ENCODE measurements around the gene ATG5. TPM values are rescaled to one million over a fixed set of nuclear protein-coding genes. Genes with fewer than 3 reads are reported as not detected.

Gene ATG5
- total RNA-seq, 2 donors from 2014 or later, result 28.4 to 30.1 TPM

DNA sequence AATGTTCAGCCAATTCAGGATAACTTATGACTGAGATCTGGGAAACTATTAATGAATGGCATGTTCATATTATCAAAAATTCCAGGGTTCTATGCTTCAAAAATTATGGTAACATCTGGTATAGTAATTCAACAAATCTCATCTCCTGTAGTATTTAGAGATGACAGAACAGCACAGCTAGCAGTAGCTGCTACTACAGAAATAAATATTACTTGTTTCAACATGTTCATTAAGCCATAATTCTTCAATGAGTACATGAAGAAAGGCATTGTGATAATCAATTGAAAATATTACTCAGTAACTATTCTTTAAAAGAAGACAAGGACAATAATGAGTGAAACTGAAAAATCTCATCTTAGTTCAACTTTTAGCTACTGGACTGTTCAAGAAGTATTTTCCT, 66.8 kb downstream of the ATG5 start:
- TF ChIP-seq, protein P1, sequence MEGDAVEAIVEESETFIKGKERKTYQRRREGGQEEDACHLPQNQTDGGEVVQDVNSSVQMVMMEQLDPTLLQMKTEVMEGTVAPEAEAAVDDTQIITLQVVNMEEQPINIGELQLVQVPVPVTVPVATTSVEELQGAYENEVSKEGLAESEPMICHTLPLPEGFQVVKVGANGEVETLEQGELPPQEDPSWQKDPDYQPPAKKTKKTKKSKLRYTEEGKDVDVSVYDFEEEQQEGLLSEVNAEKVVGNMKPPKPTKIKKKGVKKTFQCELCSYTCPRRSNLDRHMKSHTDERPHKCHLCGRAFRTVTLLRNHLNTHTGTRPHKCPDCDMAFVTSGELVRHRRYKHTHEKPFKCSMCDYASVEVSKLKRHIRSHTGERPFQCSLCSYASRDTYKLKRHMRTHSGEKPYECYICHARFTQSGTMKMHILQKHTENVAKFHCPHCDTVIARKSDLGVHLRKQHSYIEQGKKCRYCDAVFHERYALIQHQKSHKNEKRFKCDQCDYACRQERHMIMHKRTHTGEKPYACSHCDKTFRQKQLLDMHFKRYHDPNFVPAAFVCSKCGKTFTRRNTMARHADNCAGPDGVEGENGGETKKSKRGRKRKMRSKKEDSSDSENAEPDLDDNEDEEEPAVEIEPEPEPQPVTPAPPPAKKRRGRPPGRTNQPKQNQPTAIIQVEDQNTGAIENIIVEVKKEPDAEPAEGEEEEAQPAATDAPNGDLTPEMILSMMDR (IDR thresholded peaks at IDR 0.05), result no peak
- no peak for DNase-seq (ENCODE audit: low spot score)
- H3K9me3 ChIP-seq, result no peaks in the 10 kb centered on the region
- no peak for ATAC-seq (ENCODE audit: insufficient number of reproducible peaks, low FRiP score, low read depth)
- H3K36me3 ChIP-seq, result no peaks in the 10 kb centered on the region
- peaks cover 0 to 3% of the 10 kb centered on the region in 2 donors for H3K4me1 ChIP-seq (ENCODE audit: control insufficient read depth in 1 of 2, low read depth in 2 of 2)
- no peaks in the 10 kb centered on the region for H3K27me3 ChIP-seq (replicated peaks; ENCODE audit: insufficient read depth)
- no peak overlapping the region for H3K27ac ChIP-seq
- no peak overlapping the region for H3K4me3 ChIP-seq

DNA sequence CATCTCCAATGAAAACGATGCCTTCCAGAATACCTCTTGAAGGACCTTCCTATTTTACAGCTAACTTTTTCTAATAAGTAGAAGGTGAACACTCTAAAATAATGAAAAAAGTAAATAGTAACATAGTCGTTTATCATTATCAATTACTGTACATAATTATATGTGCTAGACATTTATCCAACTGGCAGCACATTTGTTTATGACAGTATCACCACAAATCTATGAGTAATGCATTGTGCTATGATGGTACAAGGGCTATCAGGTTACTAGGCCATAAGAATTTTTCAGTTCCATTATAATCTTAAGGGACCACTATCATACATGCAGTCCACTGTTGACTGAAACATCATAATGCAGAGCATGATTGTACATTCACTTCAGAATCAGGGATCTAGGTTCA, 68.4 kb downstream of the ATG5 start:
- no peak for ATAC-seq (ENCODE audit: insufficient number of reproducible peaks, low FRiP score, low read depth)
- no peak overlapping the region for H3K27ac ChIP-seq
- no peaks in the 10 kb centered on the region for H3K36me3 ChIP-seq
- TF ChIP-seq, protein P1 (IDR thresholded peaks at IDR 0.05), result no peak
- H3K27me3 ChIP-seq (replicated peaks; ENCODE audit: insufficient read depth), result no peaks in the 10 kb centered on the region
- no peaks in the 10 kb centered on the region for H3K9me3 ChIP-seq
- peaks cover 5 to 18% of the 10 kb centered on the region in 2 donors for H3K4me1 ChIP-seq (ENCODE audit: control insufficient read depth in 1 of 2, low read depth in 2 of 2)
- no peak for DNase-seq (ENCODE audit: low spot score)
- no peak overlapping the region for H3K4me3 ChIP-seq

DNA sequence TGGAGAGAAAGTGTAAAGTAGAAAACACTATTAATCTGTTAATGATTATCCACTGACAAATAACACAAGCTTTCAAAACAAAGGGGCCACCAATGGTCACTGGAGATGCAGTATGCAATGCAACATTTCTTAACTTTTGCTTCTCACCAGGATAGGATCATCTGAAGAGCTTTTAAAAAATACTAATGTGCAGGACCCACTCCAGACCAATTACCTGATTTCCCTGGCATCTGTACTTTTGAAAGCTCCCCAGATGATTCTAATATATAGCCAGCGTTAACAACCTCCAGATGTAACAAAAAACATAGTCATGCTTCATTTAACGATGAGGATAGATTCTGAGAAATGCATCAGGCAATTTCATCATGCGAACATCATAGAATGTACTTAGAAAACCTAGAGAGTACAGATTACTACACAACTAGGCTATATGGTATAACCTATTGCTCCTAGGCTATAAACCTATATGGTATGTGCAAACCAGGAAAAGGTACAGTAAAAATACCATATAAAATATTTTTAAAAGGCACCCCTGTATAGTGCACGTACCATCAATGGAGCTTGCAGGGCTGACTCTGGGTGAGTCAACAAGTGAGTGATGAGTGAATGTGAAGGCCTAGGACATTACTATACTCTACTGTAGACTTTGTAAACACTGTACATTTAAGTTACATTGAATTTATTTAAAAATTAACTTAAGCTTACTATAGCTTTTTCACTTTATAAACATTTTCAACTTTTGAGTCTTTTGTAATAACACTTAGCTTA, 69.2 kb downstream of the ATG5 start:
- TF ChIP-seq, protein P1 (IDR thresholded peaks at IDR 0.05), result no peak
- no peaks in the 10 kb centered on the region for H3K36me3 ChIP-seq
- no peaks in the 10 kb centered on the region for H3K27me3 ChIP-seq (replicated peaks; ENCODE audit: insufficient read depth)
- H3K4me1 ChIP-seq (ENCODE audit: control insufficient read depth in 1 of 2, low read depth in 2 of 2), result peaks cover 10 to 25% of the 10 kb centered on the region in 2 donors
- no peaks in the 10 kb centered on the region for H3K9me3 ChIP-seq
- H3K27ac ChIP-seq, result no peak overlapping the region
- no peak for ATAC-seq (ENCODE audit: insufficient number of reproducible peaks, low FRiP score, low read depth)
- no peak overlapping the region for H3K4me3 ChIP-seq
- no peak for DNase-seq (ENCODE audit: low spot score)

DNA sequence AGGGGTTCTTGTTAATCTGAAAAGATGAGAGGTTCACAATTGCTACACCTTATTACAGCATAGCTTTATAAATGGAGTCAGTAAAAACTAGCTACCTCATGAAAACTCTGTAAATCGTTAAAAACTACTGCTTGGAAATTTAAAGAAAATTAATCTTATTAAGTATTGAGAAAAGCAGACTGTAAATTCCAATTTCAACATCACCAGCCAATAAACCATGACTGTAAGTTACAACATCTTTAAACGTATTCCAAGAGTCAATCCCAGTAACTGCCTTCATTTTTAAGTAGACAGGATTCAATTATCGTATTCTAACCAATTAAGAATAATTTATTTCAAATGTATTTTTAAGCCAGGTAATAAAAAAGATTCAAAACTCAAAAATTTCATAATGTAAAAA, 70.3 kb downstream of the ATG5 start:
- Histone ChIP-seq H3K4me3 (no peak overlapping the region), H3K36me3 (no peaks in the 10 kb centered on the region), H3K4me1 (ENCODE audit: control insufficient read depth in 1 of 2, low read depth in 2 of 2) (peaks cover 10 to 25% of the 10 kb centered on the region in 2 donors), H3K9me3 (no peaks in the 10 kb centered on the region), H3K27me3 (replicated peaks; ENCODE audit: insufficient read depth) (no peaks in the 10 kb centered on the region), H3K27ac (no peak overlapping the region)
- DNase-seq (ENCODE audit: low spot score) (no peak), ATAC-seq (ENCODE audit: insufficient number of reproducible peaks, low FRiP score, low read depth) (no peak)
- TF ChIP-seq, protein P1 (IDR thresholded peaks at IDR 0.05), result no peak

DNA sequence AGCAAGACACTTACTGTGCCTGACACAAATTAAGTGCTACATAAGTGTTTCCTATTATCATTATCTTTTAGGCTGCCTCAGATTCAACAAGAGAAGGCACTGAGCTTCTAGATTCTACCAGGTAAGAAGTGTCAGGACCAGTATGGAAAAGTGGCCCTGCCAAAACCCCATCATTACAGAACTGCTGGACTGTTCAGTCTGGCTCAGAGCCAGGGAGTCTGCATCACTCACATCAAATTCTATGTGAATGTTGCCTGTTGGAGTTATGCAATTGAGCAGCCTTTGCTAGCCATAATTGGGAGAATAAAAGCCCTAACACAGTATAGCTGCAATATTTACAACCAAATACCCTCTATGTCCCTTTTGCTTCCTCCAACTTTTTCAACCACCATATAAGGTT, 70.9 kb downstream of the ATG5 start:
- Histone ChIP-seq H3K36me3 (no peaks in the 10 kb centered on the region), H3K4me3 (no peak overlapping the region), H3K9me3 (no peaks in the 10 kb centered on the region), H3K27ac (no peak overlapping the region), H3K27me3 (replicated peaks; ENCODE audit: insufficient read depth) (no peaks in the 10 kb centered on the region), H3K4me1 (ENCODE audit: control insufficient read depth in 1 of 2, low read depth in 2 of 2) (peaks cover 10 to 25% of the 10 kb centered on the region in 2 donors)
- TF ChIP-seq, protein P1 (IDR thresholded peaks at IDR 0.05), result no peak
- ATAC-seq (ENCODE audit: insufficient number of reproducible peaks, low FRiP score, low read depth), result no peak
- no peak for DNase-seq (ENCODE audit: low spot score)
